ENCODE results near the gene RAB40C.

RAB40C gene

DNA sequence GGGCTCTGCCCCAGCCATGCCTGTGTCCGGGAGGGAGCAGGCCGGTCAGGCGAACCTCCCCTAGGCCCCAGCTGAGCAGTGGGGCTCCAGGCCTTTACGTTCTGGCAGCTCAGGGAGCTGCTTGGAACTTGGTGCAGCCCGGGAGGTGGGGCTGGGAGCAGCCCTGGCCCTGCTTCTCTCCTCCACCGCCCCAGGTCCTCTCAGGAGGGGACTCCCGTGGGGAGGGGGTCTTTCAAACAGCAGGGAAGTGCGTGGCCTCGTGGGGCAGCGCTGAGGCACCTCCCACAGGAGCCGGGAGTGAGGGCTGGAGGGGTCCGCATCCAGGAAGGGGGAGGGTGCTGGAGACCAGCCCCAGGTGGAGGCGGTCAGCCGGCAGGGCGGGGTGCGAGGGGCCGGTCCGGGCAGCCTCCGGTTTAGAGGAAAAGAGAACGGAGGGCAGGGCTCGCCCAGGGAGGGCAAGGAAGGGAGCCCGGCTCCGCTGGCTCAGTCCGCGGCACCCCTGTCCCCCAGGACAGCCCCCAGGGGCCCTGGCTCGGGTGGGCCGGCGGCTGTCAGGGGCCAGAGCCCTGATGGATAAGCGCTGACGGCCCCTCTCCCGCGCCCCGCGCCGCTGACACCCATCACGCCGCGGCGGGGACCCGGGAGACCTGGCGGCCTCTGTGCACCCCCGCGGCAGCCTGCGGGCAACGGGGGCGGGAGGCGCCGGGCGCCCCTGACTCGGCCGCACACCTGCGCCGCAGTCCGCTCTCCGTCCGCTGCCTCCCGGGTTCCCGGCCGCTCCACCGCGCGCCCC is 30.3 kb upstream of the RAB40C start:
- no peak for DNase-seq

DNA sequence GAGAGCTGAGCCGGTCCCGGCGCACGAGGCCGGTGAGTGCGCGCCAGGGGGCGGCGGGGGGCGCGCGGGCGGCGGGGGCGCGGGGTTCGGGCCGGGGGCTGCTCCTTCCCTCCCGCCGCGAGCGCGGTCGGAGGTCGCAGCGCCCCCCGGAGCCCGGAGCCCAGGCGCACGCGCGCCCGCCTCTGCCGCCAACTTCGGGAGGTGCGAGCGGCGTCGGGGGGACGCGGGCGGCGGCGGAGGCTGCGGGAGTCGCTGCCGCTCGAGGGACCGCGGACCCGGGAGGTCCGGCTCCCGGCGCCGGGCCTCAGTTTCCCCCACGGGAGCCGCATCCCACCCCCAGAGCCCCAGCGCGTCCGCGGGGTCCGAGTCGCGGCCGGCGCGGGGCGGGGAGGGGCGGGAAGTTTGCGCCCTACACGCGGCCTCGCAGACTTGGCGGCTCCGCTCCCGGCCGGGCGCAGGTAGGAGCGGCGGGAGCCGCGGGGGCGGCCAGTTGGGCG is 29.6 kb upstream of the RAB40C start, which contains the start of gene PRR35:
Gene PRR35, plus strand, starts transcription at position 191 of the 497 bp plus-strand sequence. CDS start 2,901 bp downstream, outside the sequence.
- DNase-seq, result no peak

DNA sequence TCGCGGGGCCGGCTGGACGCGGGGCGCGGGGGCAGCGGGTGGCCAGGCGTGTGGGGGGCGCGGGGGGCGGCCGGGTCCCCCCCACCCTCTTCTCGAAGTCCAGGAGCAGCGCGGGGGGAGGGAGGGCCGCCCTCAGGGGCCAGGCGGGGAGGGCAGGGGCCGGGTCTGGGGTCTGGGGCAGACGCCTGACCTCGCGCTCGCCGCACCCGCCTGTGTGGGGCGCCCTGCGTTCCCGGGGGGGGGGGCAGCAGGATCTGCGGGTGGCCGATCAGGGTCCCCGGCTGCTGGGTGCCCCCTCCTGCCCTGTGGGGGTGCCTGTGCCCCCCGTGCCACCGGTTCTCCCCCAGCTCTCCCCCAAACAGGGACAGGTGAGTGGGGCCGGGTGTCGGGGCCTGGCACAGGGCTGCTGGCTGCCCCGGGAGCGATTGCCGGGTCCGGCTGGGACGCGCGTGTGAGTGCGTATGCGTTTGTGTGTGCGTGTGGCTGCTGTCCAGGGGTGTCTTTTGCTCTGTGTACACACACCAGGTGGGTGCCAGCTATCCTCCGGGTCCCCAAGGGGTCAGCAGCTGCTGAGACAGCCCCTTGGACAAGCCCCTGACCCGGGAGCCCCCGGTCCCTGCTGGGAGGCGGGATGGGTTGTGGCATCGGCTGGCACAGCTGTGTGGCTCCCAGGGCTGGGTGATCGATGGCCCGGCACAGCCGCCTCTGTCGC is 29.0 kb upstream of the RAB40C start:
- DNase-seq, result no peak

DNA sequence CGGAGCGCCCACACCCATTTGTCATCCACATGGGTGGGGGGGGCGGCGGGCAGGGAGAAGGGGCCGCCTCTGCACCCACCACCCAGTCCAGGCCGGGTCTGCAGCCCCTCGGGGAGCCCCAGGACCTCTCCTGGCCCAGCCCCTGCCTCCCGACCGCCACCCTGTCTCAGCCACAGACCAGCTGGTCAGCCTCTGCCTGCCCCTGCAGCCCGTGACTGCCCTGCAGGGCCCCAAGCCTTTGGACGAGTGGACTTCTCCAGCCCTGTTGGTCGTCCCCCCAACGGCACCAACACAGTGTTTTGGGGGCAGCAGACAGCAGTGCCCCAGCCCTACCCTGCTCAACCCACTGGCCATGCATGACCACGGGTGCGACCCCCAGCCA is 28.5 kb upstream of the RAB40C start:
- no peak for DNase-seq

DNA sequence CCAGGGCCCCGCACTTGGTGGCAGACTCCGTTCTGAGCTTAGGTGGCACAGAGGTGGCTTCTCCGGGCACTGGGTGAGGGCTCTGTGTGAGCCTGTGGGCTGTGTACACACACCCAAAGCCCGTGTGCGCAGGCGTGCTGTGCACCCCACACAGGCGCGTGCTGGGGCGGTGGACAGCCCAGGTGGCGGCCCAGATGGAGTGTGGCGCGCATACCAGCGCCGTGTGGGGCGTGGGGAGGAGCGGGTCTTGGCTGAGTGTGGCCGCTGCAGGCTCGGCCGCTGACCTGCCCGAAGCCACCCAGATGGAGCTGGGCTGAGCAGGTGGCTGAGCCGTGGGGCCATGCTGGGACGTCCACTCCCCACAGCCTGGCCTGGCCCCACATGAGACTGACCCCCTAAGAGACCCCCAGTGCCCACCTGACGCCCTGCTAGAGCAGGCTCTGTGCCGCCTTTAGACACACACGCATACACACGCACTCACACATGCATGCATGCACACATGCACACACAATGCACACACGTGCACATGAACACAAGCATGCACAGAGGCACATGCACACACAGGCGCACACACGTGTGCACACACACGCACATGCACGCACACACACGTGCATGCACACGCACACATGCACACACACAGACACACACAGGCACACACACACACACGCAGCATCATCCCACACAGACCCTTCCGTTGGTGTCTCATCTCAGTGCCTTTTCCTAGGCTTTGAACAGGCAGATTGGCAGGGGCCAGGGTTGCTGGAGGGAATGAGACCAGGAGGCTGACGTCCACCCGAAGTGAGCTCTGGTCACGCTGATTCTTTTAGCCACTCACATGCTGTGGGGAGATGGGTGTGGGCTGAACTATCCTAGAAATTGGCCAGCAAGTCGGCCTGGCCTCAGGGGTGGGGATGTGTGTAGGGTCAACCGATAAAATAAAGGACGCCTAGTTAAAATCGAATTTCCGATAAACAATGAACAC is 27.6 kb upstream of the RAB40C start:
- DNase-seq, result no peak

DNA sequence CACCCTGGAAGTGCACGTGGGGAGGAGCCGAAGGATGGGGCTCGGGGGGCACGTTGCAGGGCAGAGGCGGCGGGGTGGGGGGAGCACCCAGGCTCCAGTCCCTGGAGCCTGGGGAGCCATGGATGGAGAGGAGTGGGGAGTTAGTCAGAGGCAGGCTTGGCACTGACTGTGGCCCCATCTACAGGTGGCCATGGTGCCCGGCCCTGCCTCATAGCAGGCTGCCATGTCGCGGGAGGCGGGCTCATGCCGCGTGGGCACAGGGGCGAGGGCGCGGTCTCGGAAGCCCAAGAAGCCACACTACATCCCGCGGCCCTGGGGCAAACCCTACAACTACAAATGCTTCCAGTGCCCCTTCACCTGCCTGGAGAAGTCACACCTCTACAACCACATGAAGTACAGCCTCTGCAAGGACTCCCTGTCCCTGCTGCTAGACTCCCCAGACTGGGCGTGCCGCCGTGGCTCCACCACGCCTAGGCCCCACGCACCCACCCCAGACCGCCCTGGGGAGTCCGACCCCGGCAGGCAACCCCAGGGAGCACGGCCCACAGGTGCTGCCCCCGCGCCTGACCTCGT is 26.7 kb upstream of the RAB40C start:
- DNase-seq, result no peak

DNA sequence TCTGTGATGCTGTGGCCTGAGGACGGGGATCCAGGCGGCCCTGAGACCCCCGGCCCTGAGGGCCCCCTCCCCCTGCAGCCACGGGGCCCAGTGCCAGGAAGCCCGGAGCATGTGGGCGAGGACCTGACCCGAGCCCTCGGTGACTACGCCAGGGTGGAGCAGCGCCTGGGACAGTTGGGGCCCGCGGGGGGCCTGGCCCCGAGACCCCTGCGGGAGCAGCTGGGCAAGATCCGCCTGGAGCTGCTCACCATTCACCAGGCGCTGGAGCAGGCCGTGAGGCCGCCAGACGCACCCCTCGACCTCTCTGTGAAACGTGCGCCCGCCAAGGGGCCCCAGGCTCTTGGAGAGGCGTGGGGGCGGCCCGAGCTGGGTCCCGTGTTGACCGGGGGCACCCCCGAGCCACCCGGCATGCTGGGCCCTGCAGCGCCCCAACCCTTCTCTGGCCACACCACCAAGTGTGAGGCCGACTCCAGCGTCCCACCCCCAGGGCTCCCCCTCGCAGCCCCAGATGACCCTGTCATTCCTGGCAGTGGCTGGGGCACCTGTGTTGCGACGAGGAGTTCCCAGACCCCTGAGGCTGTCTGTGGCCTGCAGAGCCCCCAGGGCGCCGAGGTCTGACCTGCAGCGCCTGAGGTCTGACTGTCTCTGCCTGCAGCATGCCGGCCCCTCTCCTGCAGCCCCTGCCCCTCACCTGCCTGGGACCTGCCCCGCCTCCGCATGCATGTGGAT is 25.0 kb upstream of the RAB40C start:
- no peak for DNase-seq

DNA sequence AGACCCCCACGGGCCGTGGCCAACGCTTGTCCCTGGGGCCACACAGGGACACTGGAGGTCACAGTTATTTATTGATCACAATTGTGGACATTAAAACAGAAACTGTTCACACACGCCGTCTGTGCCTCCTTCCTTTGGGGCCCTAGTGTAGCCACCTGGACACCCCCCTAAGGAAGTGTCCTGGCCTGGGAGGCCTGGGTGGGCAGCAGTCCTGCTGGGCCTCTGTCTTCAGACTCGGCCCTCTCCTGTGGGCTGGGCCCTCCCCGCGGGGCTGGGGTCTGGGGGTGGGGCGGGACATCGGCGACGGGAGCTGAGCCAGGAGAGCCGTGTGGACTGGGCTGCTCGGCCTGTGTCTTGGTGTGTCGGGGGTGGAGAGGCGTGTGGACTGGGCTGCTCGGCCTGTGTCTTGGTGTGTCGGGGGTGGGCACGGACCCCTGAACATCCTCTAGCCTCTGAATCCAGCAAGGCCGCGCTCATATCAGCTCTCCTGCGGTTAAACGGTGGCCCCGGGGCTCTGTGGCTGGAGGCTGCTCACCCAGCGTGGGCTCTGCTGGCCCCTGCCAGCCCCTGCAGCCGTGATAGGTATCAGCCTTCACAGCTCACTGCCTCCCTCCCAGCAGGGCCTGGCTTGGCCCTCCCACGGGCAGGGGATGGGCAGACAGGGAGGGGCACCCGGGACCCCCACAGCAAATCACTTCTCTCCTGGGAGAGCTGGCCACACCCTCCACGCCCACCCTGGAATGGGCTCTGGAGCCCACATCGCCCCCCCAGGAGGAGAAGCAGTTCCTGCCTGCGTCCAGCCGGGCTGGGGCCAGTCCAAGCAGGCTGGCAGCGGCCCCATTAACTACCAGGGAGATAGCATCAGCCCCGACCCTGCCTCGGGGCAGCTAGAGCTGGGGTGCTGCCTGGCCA is 24.2 kb upstream of the RAB40C start:
- DNase-seq, result no peak

DNA sequence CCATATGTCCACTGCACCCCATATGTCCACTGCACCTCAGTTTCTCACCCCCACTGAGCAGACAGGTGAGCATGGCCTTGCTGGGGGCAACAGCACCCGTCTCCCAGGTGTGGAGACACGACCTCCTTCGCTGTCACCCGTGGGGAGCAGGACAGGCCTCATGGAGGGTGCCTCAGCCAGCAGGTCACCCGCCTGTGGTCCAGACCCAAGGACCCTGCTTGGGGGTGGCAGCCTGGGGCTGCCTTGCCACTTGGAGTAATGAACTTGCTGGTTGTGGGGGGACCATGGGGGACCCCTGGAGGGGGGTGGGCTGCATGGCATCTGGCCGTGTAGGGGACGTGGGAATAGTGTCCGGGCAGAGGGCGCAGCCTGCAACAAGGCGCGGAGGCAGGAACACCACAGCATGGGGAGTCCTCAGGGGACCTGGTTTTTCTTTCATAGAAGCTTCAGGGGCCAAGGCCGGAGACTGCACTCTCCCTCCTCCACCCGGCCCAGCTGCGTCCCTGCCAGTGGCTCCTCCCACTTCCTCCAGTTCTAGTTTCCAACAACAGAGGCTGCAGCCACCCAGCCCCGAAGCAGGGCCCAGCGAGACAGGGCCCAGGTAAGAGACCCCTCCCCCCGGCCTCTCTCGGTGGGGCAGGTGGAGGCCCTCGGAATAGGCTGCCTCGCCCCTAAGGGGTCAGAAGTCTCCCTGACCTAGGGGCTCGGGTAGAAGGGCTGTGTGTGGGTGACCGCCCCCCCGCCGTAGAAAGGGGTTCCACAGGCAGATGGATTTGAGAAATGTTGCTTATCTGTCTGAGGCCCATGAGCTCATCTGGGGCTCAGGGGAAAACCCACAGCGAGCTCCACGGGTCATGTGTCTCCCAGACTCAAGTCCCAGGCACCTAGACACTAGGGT is 23.1 kb upstream of the RAB40C start, which contains the start of gene NHLRC4:
Gene NHLRC4, plus strand, starts transcription at position 531 of the 898 bp plus-strand sequence. CDS start 1,043 bp downstream, outside the sequence.
- DNase-seq, result peak; percentile 53

DNA sequence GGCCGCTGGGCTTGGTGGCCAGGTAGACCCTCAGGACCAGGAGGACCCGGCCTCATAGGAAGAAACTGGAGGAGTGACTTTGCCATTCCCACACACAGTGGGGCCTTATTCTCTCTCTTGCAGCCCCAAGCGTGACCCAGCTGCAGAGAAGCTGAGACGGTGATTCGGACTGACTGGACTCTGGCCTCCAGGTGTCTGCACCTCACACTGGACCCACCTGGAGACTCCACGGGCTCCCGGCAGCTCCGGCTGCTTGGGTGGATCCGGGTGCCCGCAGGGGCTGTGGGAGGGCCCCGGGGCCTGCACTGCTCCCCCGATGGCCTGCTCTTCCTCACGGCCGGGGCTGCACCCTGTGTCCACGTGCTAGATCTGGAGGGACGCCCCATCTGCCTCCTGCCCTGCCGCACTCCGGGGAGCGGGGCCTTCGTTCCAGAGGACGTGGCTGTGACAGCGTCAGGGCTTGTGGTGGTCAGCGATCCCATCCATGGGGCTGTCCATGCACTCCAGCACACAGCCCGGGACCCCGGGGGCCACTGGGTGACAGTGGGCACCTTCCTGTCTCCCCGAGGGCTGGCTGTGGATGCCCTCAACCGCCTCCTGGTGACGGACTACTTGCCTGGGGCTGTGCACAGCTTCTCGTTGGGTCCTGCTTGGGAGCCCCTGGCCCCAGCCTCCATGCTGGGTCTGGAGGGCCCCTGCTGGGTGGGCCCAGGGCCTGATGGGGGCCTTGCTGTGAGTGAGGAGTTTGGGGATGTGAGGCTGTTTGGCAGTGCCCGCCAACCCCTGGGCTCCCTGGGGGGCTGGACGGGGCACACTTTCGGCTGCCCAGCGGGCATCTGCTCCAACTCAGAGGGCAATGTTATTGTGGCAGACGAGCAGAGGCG is 22.3 kb upstream of the RAB40C start:
- no peak for DNase-seq

DNA sequence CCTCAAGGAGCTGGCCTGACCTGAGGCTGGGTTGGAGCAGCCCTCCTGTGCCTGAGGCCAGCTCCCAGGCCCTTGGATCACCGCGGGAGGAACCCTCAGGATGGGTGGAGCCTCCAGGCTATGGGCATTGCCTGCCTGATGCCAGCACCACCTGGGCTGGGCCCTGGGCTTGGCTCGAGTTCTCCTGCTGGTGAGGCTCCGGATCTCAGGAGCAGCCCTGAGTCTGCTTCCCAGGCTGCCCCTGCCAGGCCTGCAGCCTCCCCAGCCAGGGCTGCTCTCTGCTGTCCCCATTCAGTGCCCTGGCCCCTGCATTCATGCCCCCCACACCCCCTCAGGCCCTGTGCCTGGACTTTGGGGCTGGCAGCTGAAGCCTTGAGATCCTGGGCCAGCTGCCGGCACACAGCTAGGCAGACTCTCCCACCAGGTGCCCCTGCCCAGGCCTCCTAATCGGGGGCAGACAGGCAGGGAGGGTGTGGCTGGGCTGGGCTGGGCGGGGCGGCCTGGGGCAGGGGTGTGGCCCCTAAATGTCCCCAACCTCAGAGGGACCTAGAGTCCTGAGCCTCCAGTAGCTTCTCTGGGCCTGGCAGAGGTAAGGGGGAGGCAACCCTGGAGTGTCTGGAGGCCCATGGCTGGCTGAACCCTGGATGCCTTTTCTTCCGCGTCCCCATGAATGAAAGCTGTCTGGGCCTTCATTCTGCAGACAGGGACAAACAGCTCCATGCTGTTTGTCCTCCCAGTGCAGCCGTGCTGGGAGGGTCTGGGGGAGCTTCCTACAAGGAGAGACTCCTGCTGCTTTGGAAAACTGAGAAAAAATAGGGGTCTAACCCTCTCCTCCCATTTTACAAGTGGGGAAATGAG is 21.2 kb upstream of the RAB40C start:
- no peak for DNase-seq

DNA sequence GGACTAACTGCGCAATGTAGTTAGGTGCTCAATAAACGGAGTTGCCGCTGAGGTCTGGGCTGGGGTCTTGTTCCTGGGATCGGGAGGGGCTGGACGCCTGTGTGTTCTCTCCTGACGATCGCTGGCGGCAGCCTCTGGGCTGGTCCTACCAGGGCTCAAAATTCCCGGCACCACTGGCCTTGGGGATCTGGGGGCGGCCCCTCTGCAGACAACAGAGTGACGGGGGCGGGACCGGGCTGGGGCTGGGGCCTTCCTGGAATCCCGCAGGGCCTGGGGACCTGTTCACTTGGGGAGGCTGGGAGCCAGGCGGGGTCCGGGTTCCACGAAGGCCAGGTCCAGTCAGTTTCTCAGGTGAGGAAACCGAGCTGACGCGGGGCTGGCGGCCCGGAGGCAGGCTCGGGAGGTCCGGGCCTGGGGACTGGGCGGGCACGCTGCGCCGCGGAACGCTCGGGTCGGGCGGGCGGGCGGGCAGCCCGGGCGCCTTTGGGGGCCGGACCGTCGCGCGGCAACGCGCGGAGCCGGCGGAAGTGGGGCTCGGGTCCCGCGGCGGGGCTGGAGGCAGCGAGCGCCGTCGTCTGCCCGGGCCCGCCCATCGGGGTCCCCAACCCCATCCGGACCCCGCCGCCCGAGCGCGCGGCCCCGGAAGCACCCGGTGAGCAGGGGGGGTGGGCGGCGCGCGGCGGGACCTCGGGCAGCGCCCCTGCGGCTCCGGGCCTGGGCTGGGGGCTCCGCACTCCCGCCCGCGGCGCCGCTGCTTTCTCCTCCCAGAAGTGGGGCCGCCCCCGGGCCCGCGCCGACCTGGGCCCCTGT is 20.2 kb upstream of the RAB40C start, which contains the start of gene PIGQ:
Gene PIGQ, plus strand, starts transcription at position 524 of the 810 bp plus-strand sequence. CDS start 4,107 bp downstream, outside the sequence.
- DNase-seq, result peak; percentile 74

DNA sequence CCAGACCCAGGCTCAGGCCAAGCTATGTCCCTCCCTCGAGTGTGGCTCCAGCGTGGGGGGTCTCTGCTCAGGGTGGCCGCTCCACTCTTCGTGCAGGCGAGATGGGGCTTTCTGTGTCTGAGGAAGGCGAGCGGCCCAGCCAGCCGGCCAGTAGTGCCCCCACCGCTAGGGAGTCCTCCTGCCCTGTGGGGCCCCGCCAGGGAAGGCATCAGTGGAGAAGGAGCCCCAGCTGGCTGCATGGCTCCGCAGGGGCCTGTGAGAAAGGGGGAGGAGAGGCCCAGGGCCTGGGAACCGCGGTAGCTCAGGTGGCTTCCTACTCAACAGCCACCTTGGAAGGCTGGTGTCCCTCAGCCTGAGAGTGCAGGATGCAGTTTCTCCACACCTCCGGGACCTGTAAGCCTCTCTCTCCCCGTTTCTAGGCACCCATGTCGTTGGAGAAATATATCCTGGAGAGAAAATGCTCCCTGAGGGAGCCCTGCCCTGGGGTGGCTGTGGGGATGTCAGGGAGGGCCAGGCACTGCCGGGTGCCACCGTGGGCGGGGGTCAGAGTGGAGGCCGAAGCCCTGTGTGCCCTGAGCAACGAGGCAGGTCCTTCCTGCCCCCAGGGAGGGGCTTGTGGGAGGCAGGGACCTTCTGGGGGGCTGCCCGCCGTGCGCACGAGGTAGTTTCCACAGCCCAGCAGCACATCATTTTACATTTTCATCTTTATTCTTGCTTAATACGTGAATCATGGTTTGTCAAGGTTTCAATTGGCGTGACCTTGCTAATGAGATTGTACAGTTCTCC is 16.8 kb upstream of the RAB40C start:
- no peak for DNase-seq

DNA sequence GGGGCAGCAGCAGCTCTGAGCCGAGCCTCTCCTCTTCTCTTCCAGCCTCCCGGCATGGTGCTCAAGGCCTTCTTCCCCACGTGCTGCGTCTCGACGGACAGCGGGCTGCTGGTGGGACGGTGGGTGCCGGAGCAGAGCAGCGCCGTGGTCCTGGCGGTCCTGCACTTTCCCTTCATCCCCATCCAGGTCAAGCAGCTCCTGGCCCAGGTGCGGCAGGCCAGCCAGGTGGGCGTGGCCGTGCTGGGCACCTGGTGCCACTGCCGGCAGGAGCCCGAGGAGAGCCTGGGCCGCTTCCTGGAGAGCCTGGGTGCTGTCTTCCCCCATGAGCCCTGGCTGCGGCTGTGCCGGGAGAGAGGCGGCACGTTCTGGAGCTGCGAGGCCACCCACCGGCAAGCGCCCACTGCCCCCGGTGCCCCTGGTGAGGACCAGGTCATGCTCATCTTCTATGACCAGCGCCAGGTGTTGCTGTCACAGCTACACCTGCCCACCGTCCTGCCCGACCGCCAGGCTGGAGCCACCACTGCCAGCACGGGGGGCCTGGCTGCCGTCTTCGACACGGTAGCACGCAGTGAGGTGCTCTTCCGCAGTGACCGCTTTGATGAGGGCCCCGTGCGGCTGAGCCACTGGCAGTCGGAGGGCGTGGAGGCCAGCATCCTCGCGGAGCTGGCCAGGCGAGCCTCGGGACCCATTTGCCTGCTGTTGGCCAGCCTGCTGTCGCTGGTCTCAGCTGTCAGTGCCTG is 15.7 kb upstream of the RAB40C start:
- DNase-seq, result no peak
